Measurements from ENCODE around the gene SFXN5.

SFXN5 gene

GRCh38 chr2:73105511-73105971, 34.0 kb upstream of the SFXN5 start:
- H3K9me2 ChIP-seq (replicated peaks; ENCODE audit: insufficient read depth, low read length), result no peaks in the 10 kb centered on the region
- H3K79me2 ChIP-seq (ENCODE audit: insufficient read depth, low read length), result no peaks in the 10 kb centered on the region
- H2AFZ ChIP-seq (ENCODE audit: low read depth, low read length, severe bottlenecking), result no peak overlapping the region
- no peaks in the 10 kb centered on the region for H4K20me1 ChIP-seq (ENCODE audit: low read depth, low read length)
- TF ChIP-seq EZH2phosphoT487 (conservative IDR thresholded peaks at IDR 0.05; ENCODE audit: low read length) (no peak), CTCF (IDR thresholded peaks at IDR 0.05; ENCODE audit: insufficient read depth, low read length, poor library complexity, severe bottlenecking) (no peak)
- no peaks in the 10 kb centered on the region for H3K9me3 ChIP-seq (ENCODE audit: insufficient read depth, low read length)
- no peak overlapping the region for H3K27ac ChIP-seq (ENCODE audit: low read depth, low read length)
- H3K9ac ChIP-seq (ENCODE audit: low read length), result no peak overlapping the region
- H3F3A ChIP-seq (ENCODE audit: insufficient read depth), result no peaks in the 10 kb centered on the region
- no peak overlapping the region for H3K4me2 ChIP-seq (ENCODE audit: low read depth, low read length, poor library complexity, severe bottlenecking)
- no peaks in the 10 kb centered on the region for H3K36me3 ChIP-seq (ENCODE audit: low read length)
- H3K4me3 ChIP-seq (ENCODE audit: insufficient read depth, low read length, poor library complexity, severe bottlenecking), result no peak overlapping the region
- no peaks in the 10 kb centered on the region for H3K27me3 ChIP-seq (ENCODE audit: low read length)

- H3K27me3 ChIP-seq (ENCODE audit: low read length), result no peaks in the 10 kb centered on the region
- H2AFZ ChIP-seq (ENCODE audit: low read depth, low read length, severe bottlenecking), result no peak overlapping the region
- H4K20me1 ChIP-seq (ENCODE audit: low read depth, low read length), result no peaks in the 10 kb centered on the region
- no peak overlapping the region for H3K4me2 ChIP-seq (ENCODE audit: low read depth, low read length, poor library complexity, severe bottlenecking)
- H3K79me2 ChIP-seq (ENCODE audit: insufficient read depth, low read length), result no peaks in the 10 kb centered on the region
- no peak overlapping the region for H3K9ac ChIP-seq (ENCODE audit: low read length)
- no peaks in the 10 kb centered on the region for H3K36me3 ChIP-seq (ENCODE audit: low read length)
- TF ChIP-seq CTCF (IDR thresholded peaks at IDR 0.05; ENCODE audit: insufficient read depth, low read length, poor library complexity, severe bottlenecking) (no peak), EZH2phosphoT487 (conservative IDR thresholded peaks at IDR 0.05; ENCODE audit: low read length) (no peak)
- H3F3A ChIP-seq (ENCODE audit: insufficient read depth), result no peaks in the 10 kb centered on the region
- H3K27ac ChIP-seq (ENCODE audit: low read depth, low read length), result no peak overlapping the region
- H3K9me2 ChIP-seq (replicated peaks; ENCODE audit: insufficient read depth, low read length), result no peaks in the 10 kb centered on the region
- no peaks in the 10 kb centered on the region for H3K9me3 ChIP-seq (ENCODE audit: insufficient read depth, low read length)
- H3K4me3 ChIP-seq (ENCODE audit: insufficient read depth, low read length, poor library complexity, severe bottlenecking), result no peak overlapping the region
These were observed 33.4 kb upstream of the SFXN5 start for GRCh38 chr2:73104933-73105332.

- no peak overlapping the region for H3K4me2 ChIP-seq (ENCODE audit: low read depth, low read length, poor library complexity, severe bottlenecking)
- H2AFZ ChIP-seq (ENCODE audit: low read depth, low read length, severe bottlenecking), result no peak overlapping the region
- H3F3A ChIP-seq (ENCODE audit: insufficient read depth), result no peaks in the 10 kb centered on the region
- H3K9me2 ChIP-seq (replicated peaks; ENCODE audit: insufficient read depth, low read length), result no peaks in the 10 kb centered on the region
- no peaks in the 10 kb centered on the region for H3K79me2 ChIP-seq (ENCODE audit: insufficient read depth, low read length)
- no peak overlapping the region for H3K9ac ChIP-seq (ENCODE audit: low read length)
- H4K20me1 ChIP-seq (ENCODE audit: low read depth, low read length), result no peaks in the 10 kb centered on the region
- H3K9me3 ChIP-seq (ENCODE audit: insufficient read depth, low read length), result no peaks in the 10 kb centered on the region
- H3K36me3 ChIP-seq (ENCODE audit: low read length), result no peaks in the 10 kb centered on the region
- H3K27ac ChIP-seq (ENCODE audit: low read depth, low read length), result no peak overlapping the region
- TF ChIP-seq EZH2phosphoT487 (conservative IDR thresholded peaks at IDR 0.05; ENCODE audit: low read length), result no peak
- no peak for TF ChIP-seq CTCF (IDR thresholded peaks at IDR 0.05; ENCODE audit: insufficient read depth, low read length, poor library complexity, severe bottlenecking)
- no peaks in the 10 kb centered on the region for H3K27me3 ChIP-seq (ENCODE audit: low read length)
- no peak overlapping the region for H3K4me3 ChIP-seq (ENCODE audit: insufficient read depth, low read length, poor library complexity, severe bottlenecking)
These were observed 31.6 kb upstream of the SFXN5 start for GRCh38 chr2:73103018-73103542.
